Neural progenitor cell (in vitro differentiated cells): ENCODE data around the gene USP54. TPM values are rescaled to one million over a fixed set of nuclear protein-coding genes. Genes with fewer than 3 reads are reported as not detected.
"Not testable (repeated sequence)": the region's sequence is repeated elsewhere in the genome, so short reads cannot be mapped to it uniquely, and the experiment has no call there.

Source experiments
- DNase-seq: peaks from one replicate; pipeline ENCODE4 v3.0.0-alpha.2; 2016; ENCODE audit warnings: low spot score
- H2AFZ ChIP-seq: fragments of 200-600 bp; sonication (generic); replicated peaks from 2 replicates; pipeline ENCODE4 v1.6.1; 2016; ENCODE audit warnings: antibody characterized with exemption
- H3F3A ChIP-seq: fragments of 200-600 bp; sonication (generic); 2 replicates; pipeline ENCODE4 v1.6.1; 2016; ENCODE audit warnings: antibody characterized with exemption, low read depth
- H3K27ac ChIP-seq: fragments of 200-600 bp; sonication (generic); 2 replicates; pipeline ENCODE4 v1.5.1; 2016; ENCODE audit warnings: mild to moderate bottlenecking
- H3K27me3 ChIP-seq: fragments of 200-600 bp; sonication (generic); 2 replicates; pipeline ENCODE4 v1.6.1; 2016; ENCODE audit warnings: mild to moderate bottlenecking, moderate library complexity
- H3K36me3 ChIP-seq: fragments of 200-600 bp; sonication (generic); 2 replicates; pipeline ENCODE4 v1.5.1; 2016
- H3K4me1 ChIP-seq: fragments of 200-600 bp; sonication (generic); 2 replicates; pipeline ENCODE4 v1.6.1; 2016; ENCODE audit warnings: mixed run types
- H3K4me2 ChIP-seq: fragments of 200-600 bp; sonication (generic); 2 replicates; pipeline ENCODE4 v1.6.1; 2016
- H3K4me3 ChIP-seq: fragments of 200-600 bp; sonication (generic); 2 replicates; pipeline ENCODE4 v1.5.1; 2016
- H3K79me2 ChIP-seq: fragments of 200-600 bp; sonication (generic); 2 replicates; pipeline ENCODE4 v1.6.1; 2016; ENCODE audit warnings: low read depth
- H3K9ac ChIP-seq: fragments of 200-600 bp; sonication (generic); 2 replicates; pipeline ENCODE4 v1.6.1; 2016
- H3K9me3 ChIP-seq: fragments of 200-600 bp; sonication (generic); 2 replicates; pipeline ENCODE4 v1.5.1; 2016; ENCODE audit warnings: low read depth
- H4K20me1 ChIP-seq: fragments of 200-600 bp; sonication (generic); 2 replicates; pipeline ENCODE4 v1.6.1; 2016; ENCODE audit warnings: low read depth
- H3K27ac Mint-ChIP-seq: 3 replicates; pipeline ENCODE4 v1.8.0; 2021; ENCODE audit warnings: mixed read lengths
- H3K27me3 Mint-ChIP-seq: 2 replicates; pipeline ENCODE4 v1.8.0; 2022; ENCODE audit warnings: low read depth, mild to moderate bottlenecking, inconsistent platforms, moderate library complexity, mixed read lengths; ENCODE audit not compliant: insufficient read depth
- H3K36me3 Mint-ChIP-seq: 3 replicates; pipeline ENCODE4 v1.8.0; 2021; ENCODE audit warnings: mixed read lengths
- H3K4me1 Mint-ChIP-seq: 3 replicates; pipeline ENCODE4 v1.8.0; 2021; ENCODE audit warnings: mixed read lengths
- H3K4me3 Mint-ChIP-seq: 3 replicates; pipeline ENCODE4 v1.8.0; 2021; ENCODE audit warnings: mild to moderate bottlenecking, moderate library complexity, mixed read lengths
- H3K9me3 Mint-ChIP-seq: 3 replicates; pipeline ENCODE4 v1.8.0; 2020; ENCODE audit warnings: mixed read lengths
- EZH2 ChIP-seq: fragments of 200-600 bp; sonication (generic); IDR thresholded peaks from 2 replicates; pipeline ENCODE4 v1.6.1; 2017; ENCODE audit warnings: antibody characterized with exemption, mild to moderate bottlenecking, moderate library complexity
- EZH2phosphoT487 ChIP-seq: fragments of 200-600 bp; sonication (generic); IDR thresholded peaks from 2 replicates; pipeline ENCODE4 v1.6.1; 2017; ENCODE audit warnings: antibody characterized with exemption
- total RNA-seq: library from RNA; depleted of rRNA; stranded (reverse); fragments of >200 nt; gene quantifications from 2 replicates; pipeline ENCODE4 v1.2.3, GENCODE V29; 2015; ENCODE audit warnings: low replicate concordance
- TF ChIP-seq, protein P1 (sequence below): fragments of 200-600 bp; sonication (generic); IDR thresholded peaks from 2 replicates; pipeline ENCODE4 v1.5.1; 2017; ENCODE audit warnings: antibody characterized with exemption, mild to moderate bottlenecking

Gene USP54
- total RNA-seq, 1 donor from 2014 or later, result 97.2 TPM

DNA sequence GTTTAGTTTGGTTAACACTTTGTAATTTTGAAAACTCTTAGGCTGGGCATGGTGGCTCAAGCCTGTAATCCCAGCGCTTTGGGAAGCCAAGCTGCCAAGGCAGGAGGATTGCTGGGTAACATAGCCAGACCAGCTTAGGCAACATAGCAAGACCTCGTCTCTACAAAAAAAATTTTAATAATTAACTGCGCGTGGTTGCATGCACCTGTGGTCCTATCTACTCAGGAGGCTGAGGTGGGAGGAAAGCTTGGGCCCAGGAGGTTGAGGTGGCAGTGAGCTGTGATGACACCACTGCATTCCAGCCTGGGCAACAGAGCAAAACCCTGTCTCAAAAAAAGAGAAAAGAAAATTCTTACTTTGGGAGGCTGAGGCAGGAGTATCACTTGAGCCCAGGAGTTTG lies 31.9 kb upstream of the USP54 start:
- H3K9ac ChIP-seq, result no peak overlapping the region
- peaks cover 83% of the 10 kb centered on the region for H3K79me2 ChIP-seq
- H3K27ac Mint-ChIP-seq, result no peak overlapping the region
- no peak overlapping the region for H3K4me2 ChIP-seq
- no peaks in the 10 kb centered on the region for H3K9me3 Mint-ChIP-seq
- H3K4me3 Mint-ChIP-seq, result no peak overlapping the region
- H3K36me3 Mint-ChIP-seq, result peaks cover 6% of the 10 kb centered on the region
- H3K9me3 ChIP-seq, result no peaks in the 10 kb centered on the region
- H3K4me1 Mint-ChIP-seq, result peaks cover 24% of the 10 kb centered on the region
- peaks cover 20% of the 10 kb centered on the region for H3F3A ChIP-seq
- H3K4me1 ChIP-seq, result peaks cover 11% of the 10 kb centered on the region
- no peak for TF ChIP-seq EZH2phosphoT487
- TF ChIP-seq, protein P1, sequence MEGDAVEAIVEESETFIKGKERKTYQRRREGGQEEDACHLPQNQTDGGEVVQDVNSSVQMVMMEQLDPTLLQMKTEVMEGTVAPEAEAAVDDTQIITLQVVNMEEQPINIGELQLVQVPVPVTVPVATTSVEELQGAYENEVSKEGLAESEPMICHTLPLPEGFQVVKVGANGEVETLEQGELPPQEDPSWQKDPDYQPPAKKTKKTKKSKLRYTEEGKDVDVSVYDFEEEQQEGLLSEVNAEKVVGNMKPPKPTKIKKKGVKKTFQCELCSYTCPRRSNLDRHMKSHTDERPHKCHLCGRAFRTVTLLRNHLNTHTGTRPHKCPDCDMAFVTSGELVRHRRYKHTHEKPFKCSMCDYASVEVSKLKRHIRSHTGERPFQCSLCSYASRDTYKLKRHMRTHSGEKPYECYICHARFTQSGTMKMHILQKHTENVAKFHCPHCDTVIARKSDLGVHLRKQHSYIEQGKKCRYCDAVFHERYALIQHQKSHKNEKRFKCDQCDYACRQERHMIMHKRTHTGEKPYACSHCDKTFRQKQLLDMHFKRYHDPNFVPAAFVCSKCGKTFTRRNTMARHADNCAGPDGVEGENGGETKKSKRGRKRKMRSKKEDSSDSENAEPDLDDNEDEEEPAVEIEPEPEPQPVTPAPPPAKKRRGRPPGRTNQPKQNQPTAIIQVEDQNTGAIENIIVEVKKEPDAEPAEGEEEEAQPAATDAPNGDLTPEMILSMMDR, result no peak
- H3K27me3 ChIP-seq, result no peaks in the 10 kb centered on the region
- no peak overlapping the region for H2AFZ ChIP-seq
- H3K27me3 Mint-ChIP-seq, result peaks cover 4% of the 10 kb centered on the region
- no peak overlapping the region for H3K4me3 ChIP-seq
- H4K20me1 ChIP-seq, result peaks cover 3% of the 10 kb centered on the region
- H3K27ac ChIP-seq, result no peak overlapping the region
- DNase-seq, result no peak
- H3K36me3 ChIP-seq, result no peaks in the 10 kb centered on the region

DNA sequence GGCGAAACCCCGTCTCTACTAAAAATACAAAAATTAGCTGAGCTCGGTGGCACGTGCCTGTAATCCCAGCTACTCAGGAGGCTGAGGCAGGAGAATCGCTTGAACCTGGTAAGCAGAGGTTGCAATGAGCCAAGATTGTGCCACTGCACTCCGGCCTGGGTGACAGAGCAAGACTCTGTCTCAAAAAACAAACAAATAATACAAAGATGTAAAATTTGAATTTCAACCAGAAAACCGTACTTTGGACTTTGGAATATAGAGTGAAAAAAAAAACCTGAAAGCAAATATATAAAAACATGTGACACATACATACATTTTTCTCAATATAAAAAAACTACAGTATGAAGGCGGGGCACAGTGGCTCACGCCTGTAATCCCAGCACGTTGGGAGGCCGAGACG lies 29.8 kb upstream of the USP54 start:
- H4K20me1 ChIP-seq, H3K36me3 Mint-ChIP-seq, H3K9ac ChIP-seq, H3K27ac Mint-ChIP-seq, H3K27me3 Mint-ChIP-seq, H3K27ac ChIP-seq, H2AFZ ChIP-seq, DNase-seq, H3K4me3 Mint-ChIP-seq, H3K36me3 ChIP-seq, H3K4me1 ChIP-seq, H3K27me3 ChIP-seq, H3K4me1 Mint-ChIP-seq, H3K9me3 Mint-ChIP-seq, H3K9me3 ChIP-seq, H3K4me3 ChIP-seq, H3K4me2 ChIP-seq: not testable (repeated sequence)
- Histone ChIP-seq H3F3A (peaks cover 19% of the 10 kb centered on the region), H3K79me2 (peaks cover 86% of the 10 kb centered on the region)

DNA sequence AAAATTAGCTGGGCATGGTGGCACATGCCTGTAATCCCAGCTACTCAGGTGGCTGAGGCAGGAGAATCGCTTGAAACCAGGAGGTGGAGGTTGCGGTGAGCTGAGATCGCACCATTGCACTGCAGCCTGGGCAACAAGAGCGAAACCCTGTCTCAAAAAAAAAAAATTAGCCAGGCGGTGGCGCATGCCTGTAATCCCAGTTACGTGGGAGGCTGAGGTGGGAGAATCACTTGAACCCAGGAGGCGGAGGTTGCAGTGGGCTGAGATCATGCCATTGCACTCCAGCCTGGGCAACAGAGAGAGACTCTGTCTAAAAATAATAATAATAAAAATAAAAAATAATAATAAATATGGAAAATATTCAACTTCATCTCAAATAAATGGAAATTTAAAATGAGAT lies 26.0 kb upstream of the USP54 start:
- DNase-seq, H3K4me3 Mint-ChIP-seq, H3K4me1 ChIP-seq, H3K4me2 ChIP-seq, H2AFZ ChIP-seq, H3K9me3 Mint-ChIP-seq, H3K9me3 ChIP-seq, H3K4me3 ChIP-seq, H3K36me3 ChIP-seq, H3K27ac Mint-ChIP-seq, H4K20me1 ChIP-seq, H3K27me3 Mint-ChIP-seq, H3K27me3 ChIP-seq, H3F3A ChIP-seq, H3K27ac ChIP-seq, H3K4me1 Mint-ChIP-seq, H3K9ac ChIP-seq, H3K36me3 Mint-ChIP-seq: not testable (repeated sequence)
- peaks cover 80% of the 10 kb centered on the region for H3K79me2 ChIP-seq

GRCh38 chr10:73614720-73615119 lies 23.6 kb upstream of the USP54 start:
- Histone ChIP-seq H3F3A (peaks cover 6% of the 10 kb centered on the region), H3K79me2 (peaks cover 71% of the 10 kb centered on the region), H3K9ac (no peak overlapping the region), H3K27me3 (no peaks in the 10 kb centered on the region), H3K9me3 (no peaks in the 10 kb centered on the region), H3K4me1 (no peaks in the 10 kb centered on the region), H2AFZ (no peak overlapping the region), H4K20me1 (peaks cover 3% of the 10 kb centered on the region), H3K4me3 (no peak overlapping the region), H3K4me2 (no peak overlapping the region), H3K36me3 (no peaks in the 10 kb centered on the region), H3K27ac (no peak overlapping the region)
- Mint-ChIP-seq H3K36me3 (no peaks in the 10 kb centered on the region), H3K27ac (no peak overlapping the region), H3K4me3 (no peak overlapping the region), H3K4me1 (no peaks in the 10 kb centered on the region), H3K27me3 (peaks cover 5% of the 10 kb centered on the region), H3K9me3 (no peaks in the 10 kb centered on the region)
- no peak for DNase-seq
- no peak for TF ChIP-seq EZH2phosphoT487
- TF ChIP-seq EZH2, result no peak
- TF ChIP-seq, protein P1, result no peak
